GM21619 (cell line): ENCODE data around the gene YY1.
"Not testable (repeated sequence)": the region's sequence is repeated elsewhere in the genome, so short reads cannot be mapped to it uniquely, and the experiment has no call there.

Experiments
- ATAC-seq: cut with Tn5 transposase; IDR thresholded peaks from one replicate; pipeline ENCODE4 v1.9.1; 2021; ENCODE audit not compliant: unreplicated experiment

YY1 gene

DNA sequence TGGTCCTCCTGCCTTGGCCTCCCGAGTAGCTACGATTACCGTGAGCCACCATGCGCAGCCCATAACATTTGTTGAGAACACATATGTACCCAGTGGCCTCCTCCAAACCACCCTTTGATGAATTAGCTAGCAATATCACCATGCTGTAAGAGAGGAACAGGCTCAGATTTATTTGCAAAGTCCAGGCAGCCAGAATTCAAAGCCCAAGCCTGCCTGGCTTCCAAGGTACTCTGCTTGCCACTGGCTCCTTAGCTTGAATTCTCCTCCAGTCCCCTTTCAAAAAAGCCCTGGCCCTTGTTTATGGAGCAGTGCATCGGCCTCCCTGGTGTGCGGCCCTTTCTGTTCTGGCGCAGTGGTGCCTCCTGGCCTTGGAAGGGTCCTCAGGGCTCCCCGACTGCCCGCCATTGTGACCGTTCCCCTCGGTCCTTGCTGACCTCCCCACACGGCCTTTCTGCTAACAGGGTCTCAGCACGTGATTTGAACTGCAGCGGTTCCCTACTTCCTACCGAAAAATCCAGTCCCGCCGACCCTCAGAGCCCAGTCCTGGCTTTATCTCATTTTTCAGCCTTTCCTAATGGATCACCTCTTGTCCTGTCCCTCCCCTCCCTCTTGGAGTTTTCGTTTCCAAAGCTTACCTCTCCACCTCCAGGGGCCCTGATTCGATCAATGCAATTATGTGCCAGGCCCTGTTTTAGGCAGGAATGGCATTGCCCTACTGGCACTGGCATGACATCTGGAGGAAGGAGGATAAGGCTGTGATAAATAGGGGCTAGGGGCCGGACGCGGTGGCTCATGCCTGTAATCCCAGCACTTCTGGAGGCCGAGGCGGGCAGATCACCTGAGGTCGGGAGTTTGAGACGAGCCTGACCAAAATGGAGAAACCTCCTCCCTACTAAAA lies 45.3 kb downstream of the YY1 start:
- no peak for ATAC-seq

DNA sequence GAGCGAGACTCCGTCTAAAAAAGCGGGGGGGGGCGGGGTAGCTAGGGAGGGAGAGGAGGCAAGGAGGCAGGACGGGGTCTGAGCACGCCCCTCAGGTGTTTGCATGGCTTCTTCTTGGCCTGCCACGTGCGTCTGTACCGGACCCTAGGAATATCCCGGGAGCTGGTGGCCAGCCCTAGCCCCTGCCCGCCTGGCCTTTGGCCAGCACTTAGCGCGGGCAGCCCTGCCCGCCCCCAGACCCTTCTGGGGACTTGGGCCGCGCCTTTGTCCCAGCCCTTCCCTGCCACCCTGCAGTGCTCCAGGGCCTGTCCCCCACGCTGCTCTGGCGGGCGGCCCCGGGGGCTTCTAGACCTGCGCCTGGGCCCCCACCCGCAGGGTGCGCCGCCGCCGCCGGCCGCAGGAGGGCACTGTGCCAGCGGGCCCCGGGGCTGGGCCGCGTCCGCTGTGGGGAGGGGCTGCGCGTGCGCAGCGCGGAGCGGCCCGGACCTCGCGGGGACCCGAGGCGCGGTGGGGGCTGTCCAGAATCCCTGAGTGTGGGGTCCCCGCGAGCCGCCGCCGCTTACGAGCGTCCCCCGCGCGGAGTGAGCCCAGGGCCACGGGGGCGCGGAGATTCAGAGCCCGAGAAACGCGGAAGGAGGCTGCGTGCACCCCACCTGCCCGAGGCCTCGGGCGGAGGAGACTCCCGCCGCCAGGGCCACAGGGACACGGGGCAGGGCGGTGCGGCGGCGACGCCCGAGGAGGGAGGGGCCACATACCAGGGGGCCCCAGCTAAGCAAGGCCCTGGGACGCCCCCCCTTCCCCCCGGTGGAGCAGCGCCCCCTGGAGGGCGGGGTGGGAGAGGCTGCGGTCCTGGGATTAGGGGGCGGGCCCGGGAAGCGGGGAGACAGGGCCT lies 46.3 kb downstream of the YY1 start:
- ATAC-seq: peak; percentile 89

DNA sequence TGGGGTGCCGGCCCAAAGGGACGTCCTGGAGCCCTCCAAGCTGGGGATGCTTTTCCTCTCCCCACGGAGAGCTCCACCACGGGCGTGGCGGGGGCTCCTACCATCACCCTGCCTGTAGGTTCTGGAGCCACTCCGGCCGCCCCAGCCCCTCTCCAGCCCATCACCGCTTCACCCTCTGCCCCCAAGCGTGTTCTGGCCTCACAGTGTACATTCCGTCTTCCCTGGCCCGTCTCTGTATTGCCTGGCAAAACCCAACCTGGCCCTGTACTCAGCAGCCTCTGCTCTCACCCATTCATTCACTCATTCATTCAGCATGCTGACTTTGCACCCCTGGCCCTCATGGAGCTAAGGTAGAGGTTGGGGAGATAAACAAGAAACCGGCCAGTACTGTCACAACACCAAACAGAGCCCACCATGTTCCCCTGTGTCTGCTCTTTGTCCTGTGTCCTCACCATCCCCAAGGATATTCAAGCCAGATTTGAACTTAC lies 47.0 kb downstream of the YY1 start:
- ATAC-seq: no peak

DNA sequence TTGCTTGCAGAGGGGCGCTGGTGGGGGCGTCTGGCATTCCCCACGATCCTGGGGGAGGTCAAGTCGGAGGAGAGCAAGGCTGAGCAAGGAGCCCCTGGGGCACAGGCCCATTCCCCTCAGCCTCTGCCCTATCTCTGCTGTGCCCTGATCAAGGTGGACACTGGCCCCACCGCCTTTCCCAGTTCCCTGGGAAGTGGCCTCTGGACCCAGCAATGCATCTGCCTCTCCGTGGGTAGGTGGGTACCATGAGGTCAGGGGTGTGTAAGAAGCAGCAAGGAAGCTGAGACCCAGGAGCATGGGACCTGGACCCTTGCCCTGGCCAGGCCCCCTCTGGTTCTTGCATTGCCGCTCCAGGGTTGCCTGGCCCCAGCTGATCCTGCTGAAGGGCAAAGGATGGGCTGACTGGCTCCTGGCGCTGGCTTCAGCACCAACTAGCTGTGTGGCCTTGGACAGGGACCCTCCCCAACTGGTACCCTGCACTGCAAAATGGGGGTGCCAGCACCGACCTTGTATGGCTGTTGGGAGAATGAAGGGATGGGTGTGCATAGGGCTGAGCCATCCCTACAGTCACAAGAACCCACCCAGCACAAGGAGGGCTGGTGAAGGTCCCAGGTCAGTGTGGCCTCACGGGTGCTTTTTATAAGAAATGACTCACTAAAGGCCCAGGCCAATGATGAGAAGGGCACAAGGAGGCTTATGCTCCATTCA lies 47.7 kb downstream of the YY1 start:
- ATAC-seq: no peak

DNA sequence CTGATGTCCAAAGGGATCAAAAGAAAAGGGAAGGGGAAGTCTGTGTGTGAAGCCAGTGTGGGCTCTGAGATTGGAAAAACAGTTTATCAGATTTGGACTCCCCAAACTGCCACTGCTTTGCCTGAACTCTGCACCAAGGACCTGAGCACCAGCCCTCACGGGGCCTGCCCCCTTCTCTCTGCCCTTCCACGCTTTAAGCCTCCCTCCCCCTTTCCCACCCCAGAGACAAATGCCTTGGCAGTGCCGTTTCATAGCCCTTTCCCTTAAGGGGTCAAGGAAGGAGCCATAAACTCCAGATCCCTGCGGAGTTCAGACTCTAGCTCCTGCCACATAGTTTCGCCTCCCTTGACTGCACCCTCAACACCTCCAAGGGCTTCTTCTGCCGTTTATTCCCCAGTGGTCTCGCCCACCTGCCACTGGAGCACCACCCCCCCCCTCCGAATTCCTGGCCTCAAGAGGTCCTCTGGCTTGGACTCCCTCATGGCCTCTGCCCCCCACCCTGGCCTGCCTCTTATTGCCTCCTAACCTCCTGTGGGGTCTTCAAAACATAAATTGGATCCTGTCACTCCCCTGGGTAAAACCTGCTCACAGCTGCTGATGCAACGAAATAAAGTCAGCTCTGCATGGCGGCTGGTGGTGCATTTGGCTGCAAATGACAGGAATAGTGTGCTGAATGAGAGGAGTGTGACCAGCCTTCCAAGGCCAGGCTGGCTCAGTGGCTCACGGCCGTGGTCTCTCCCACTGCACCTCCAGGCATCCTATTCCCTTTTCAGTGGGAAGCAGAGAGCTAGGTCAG lies 48.5 kb downstream of the YY1 start:
- ATAC-seq: no peak

DNA sequence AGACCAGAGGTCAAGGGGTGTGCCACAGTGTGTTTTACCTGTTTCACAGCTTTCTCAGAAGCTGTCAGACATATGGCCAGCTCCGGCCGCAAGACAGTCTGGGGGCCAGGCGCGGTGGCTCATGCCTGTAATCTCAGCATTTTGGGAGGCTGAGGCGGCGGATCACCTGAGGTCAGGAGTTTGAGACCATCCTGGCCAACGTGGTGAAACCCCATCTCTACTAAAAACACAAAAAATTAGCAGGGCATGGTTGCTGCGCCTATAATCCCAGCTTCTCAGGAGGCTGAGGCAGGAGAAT lies 49.0 kb downstream of the YY1 start:
- ATAC-seq: not testable (repeated sequence)

DNA sequence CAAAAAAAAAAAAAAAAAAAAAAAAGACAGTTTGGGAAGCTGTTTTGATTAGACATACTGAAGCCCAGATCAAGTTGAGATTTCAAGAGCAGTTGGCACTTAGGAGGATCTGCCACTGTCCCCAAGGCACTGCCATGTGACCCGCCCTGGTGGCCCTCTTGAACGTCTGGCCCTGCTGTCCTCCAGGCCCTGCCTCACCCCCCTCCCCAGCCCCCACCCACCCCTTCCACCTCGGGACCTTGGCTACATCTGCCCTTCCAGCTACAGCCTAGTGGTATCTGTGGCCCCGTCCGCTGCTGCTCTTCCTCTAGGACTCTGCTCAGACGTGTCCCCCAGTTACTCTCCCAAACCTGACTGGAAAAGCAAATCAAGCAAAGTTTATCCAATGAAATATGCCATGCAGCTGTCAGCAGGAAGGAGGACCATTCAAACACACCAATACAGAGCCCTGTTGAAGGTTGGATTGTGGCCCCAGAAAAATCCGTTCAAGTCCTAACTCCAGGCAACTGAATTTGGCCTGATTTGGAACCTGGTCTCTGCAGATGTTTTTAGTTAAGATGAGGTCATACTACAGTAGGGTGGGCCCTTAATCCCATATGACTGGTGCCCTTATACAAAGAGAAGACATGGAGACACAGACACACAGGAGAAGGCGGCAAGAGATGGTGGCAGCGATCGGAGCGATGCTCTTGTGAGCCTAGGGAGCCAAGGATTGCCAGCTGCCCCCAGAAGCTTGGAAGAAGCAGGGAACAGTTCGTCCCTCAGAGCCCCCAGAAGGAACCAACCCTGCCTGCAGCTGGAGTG lies 49.6 kb downstream of the YY1 start:
- ATAC-seq: no peak

DNA sequence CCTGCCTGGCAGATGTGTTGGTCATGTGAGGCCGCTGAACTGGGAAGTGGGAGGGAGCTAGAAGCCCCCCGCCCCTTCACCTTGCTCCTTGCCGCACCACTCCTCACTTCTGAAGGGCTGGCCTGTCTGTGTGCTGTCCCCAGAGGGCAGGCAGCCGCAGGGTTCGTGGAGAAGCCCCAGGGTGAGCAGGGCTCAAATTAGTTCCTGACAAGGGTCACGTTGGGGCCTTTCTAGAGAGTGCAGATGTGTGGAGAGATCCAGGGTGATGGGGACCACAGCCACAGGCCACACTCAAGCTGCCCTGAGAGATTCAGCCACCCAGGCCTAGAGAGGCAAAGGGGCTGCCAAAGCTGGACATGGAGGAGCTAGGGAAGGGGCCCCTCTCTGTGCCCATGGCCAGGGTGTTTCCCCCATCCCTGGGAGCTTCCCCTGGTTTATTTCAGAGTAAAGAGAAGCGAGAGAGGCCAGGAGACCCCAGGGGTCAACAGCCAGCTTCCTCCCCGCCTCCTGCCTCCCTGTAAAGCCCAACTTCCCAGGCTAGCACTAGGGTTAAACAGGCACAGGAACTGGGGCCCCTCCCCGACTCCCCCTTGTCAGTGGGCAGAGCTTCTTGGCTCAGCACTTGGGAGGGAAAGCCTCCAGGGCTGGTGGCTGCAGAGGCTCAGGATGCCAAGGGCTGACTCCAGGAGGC lies 51.1 kb downstream of the YY1 start:
- ATAC-seq: no peak

DNA sequence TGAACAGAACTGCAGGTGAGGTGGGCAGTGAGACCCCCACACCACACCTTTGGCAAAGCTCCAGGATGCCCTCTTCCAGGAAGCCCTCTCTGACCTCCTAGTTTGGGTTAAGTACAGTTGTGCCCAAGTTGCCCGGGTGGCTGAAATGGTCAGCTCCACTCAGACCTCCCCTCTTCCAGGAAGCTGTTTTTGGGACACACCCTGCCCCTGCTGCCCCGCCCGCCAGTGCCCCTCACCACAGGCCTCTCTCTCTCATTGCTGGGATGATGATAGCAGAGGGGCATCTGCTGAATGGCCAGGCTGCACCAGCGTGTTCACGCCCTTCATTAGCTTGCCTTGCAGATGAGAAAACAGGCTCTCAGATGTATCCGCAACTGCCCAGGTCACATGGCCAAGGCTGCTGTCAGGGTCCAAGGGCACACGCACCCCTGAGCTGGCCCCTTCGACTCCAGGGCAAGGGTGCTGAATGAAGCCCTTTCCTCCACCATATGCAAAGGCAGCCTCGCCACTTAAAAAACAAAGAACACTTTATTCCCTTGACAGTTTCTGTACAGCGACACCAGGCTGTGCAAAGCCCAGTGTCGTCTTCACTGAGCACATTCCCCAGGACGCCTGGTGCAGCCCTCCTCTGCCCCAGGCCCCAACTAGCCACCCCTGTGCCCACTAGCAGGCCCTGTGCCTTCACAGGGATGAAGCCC lies 51.8 kb downstream of the YY1 start:
- no peak for ATAC-seq

DNA sequence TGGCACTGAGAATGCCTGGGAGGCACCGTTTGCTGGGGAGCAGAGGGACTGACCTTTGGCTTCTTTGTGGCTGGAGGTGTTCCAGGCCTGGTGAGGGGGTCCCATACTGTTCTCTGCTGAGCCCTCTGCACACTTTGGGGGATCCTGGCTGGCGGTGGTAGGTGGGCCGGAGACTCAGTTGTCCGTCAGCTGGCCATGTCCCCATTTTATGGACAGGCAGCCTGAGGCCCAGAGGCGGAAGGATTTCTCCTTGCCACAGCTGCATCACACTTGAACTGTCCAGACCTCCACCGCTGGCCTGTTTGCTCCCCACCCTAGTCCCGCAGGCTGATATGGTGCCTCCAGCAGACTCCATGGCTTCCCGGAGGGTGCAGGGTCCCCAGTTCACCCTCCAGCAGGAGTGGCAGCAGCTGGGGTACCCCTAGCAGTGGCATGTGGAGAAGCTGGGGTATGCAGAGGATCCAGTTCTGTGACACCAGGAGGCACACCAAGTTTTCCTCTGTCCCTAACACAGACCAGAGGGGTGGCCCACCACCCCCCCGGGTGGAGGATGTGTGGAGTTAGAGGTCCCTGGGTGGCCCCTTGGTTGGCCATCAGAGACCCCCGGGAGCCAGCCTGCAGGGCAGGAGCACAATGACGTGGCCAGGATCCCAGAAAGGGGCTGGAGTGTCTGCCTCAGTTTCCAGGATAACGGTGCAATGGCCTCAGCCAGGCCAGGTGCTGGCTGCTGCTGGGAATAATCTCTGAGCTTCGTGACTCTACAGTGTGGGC lies 52.5 kb downstream of the YY1 start:
- ATAC-seq: no peak

DNA sequence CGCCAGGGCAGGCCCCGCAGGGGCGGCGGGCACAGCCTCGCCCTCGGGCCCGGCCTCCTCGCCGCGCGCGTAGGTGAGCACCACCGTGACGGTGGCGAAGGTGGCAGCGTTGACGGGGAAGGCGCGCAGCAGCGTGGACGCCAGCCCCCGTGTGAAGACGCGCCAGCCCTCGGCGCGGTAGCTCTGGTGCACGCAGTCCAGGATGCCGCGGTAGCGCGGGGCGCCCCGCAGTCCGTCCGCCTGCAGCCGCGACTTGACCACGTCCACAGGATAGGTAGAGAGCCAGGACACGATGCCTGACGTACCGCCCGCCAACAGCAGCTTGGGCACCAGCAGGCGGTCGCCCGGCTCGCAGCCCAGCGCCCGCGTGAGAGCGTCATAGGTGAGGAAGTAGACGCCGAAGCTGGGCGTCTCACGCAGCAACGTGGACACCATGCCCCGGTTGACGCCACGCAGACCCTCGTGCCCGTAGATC lies 53.4 kb downstream of the YY1 start:
- ATAC-seq: no peak

DNA sequence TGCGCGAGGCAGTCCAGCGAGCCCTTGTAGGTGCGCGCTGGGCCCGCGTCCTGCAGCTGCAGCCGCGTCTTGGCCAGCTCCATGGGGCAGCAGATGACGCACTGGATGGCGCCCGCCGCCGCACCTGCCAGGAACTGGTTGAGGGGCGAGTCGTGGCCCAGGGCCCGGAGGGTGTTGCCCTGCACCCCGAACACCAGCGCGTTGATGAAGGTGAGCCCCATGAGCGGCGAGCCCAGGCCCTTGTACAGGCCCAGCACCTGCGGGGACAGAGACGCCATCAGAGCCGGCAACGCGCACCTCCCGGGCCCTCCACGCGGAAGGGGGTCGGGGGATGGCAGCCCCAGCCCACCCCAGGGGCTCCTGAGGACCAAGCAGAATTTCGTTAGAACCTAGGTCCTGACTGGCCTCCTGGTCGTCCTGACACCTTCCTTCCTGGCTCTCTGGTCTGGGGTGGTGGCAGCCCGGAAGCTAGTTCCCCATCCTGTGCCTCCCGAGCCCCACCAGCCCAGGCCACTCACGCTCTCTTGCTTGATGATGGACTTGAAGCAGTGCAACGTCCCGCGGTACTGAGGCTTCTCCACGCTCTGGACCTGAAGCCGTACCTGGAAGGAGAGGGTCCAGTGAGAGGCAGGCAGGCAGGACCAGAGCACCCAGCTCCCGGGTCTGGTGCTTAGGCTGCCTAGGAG lies 54.0 kb downstream of the YY1 start:
- no peak for ATAC-seq

DNA sequence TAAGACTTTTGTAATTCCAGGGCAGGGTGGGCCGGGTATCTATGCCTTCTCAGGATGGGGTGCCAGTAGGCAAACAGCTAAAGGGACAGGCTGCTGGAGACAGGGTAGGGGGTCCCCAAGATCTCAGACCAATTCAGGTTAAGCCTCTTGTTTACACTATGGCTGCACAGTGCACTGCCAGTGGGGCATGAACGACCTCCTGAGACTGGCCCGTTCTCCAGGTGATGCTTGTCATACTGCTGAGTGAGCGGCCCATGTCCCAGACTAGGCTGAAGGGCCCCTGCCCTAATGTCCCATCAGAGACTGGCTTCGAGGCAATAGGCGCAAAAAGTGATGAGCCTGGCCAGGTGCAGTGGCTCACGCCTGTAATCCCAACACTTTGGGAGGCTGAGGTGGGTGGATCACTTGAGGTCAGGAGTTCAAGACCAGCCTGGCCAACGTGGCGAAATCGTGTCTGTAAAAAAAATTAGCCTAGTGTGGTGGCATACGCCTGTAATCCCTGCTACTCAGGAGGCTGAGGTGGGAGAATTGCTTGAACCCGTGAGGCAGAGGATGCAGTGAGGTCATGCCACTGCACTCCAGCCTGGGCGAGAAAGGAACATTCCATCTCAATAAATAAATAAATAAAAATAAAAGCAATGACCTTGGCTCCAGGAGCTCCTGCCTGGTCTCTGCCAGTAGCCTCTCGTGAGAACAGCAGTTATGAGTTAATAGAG lies 54.7 kb downstream of the YY1 start:
- no peak for ATAC-seq

DNA sequence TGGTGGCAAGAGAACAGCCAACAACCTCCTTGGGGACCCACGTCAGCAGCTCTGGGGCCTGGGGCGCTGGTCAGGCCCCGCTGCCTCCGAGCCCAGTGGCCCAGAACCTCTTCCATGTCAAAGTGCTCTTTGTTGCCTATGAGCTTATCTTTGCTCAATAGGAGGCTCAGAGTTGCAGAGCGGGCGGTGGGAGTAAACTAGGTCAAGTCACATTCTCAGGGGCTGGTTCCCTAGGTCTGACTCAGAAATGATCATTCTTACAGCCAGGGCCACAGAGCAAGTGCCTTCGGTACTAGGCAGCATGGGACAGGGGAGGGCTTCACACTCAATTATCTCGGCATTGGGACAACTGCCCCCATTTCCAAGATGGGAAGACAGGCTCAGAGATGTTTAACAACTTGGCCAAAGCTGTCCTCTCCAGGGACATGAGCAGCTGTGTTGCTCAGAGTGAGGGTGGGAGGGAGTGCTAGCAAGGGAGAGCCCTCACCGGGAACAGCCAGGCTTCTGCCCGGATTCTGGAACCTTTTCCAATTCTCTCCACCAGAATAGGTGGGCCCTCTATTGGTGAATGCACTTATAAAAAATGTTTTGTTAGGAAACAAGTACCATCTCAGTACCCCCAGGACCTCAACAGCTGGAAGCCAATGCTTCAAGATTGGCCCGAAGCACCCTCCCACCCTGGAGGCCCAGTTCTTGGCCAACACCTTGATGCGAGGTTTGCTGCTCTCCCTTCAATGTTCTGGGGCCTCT lies 55.4 kb downstream of the YY1 start:
- no peak for ATAC-seq

DNA sequence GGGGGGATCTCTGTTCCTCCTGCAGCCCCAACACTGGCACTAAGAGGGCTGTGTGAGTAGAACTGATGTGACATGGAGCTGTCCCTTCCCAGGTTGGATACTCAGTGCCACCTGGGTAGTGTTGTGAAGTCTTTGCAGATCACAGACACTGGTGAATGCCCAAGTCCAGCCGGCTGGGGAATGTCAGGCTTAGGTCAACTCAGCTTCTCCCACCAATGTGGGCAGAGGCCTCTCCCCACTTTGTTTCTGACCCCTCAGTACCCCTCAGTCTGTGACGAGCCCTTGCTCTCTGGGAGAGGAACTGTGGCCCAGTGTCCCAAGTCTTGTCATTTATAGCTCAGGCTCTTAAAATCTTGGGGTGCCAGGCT lies 56.0 kb downstream of the YY1 start:
- no peak for ATAC-seq
